NCI-H526 (cell line): ENCODE results near the gene KIAA0232.
A peak's percentile ranks its signal among the peaks of the same experiment; 100 is the strongest.
"Not testable (repeated sequence)": the region's sequence is repeated elsewhere in the genome, so short reads cannot be mapped to it uniquely, and the experiment has no call there.

Source experiments
- DNase-seq, 2 experiments: peaks; one replicate each; lab custom pipeline; 2025; lab: John Stamatoyannopoulos, UW

The KIAA0232 gene

GRCh38 chr4:6756345-6756744 is 26.2 kb upstream of the KIAA0232 start:
- not testable (repeated sequence) for DNase-seq

DNA sequence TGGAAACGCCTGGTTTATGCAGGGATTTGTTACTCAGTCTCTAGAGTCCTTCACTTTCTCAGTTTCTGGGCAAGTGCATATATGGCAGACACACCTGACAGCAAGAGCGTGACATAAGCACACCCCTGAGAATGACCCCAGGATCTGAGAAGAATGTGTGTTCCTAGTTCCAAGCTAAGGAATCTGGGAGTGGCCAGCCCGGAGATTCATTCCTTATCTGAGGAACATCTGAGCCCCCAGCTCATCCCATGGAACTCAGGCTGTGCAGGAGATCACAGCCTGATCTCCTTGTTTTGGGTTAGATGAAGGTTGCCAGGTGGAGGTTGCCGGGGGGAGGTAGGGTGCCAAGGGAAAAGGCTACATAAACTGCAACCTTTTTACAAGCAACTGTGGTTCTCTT is 23.8 kb upstream of the KIAA0232 start:
- no peak for DNase-seq

- no peak for DNase-seq
Observed at GRCh38 chr4:6760865-6761264, 21.7 kb upstream of the KIAA0232 start.

- no peak for DNase-seq
Observed at GRCh38 chr4:6761649-6762615, 20.6 kb upstream of the KIAA0232 start.

DNA sequence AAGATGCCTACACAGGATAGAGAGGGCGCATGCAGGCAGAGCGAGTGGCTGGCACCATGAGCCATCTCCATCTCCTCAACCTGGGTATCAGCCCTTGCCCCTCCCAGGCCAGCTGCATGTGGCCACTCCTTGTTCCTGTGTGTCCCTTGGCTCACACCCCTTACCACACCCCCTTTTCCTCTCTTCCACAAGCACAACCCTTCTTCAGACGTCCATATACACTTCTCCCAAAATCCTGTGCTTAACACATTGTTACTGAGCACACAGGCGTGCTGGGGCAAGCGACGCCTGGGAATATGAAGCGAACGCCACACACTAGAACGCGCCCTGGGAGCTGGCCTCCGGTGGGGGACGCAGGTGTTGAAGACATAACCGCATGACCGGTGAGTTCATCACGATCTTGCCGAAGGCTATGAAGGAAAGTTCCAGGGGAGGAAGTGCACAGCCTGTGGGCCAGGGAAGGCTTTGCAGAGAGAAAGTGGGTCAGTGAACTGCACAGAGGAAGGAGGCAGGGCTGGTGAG is 19.1 kb upstream of the KIAA0232 start:
- peak; percentile 27 to 74 for DNase-seq

- DNase-seq, result no peak
Observed at GRCh38 chr4:6764976-6765620, 17.4 kb upstream of the KIAA0232 start.

DNA sequence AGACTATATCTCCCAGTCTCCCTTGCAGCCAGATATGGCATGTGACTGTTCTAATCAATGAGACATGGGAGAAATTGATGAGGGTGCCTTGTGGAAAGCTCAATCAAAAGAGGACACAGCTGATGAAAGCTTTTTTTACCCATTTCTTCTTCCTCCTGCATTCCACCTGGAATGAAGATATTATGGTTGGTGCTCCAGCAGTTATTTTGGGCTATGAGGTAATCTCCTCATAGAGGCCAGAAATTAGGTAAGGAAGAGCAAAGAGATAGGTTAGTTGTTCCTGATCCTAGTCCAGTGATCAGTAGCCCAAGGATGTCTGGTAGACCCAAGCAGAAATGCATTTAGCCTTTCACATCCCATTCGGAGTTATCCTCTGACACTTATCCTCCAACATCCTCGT is 16.8 kb upstream of the KIAA0232 start:
- DNase-seq, result no peak

- no peak for DNase-seq
Observed at GRCh38 chr4:6767386-6767747, 15.2 kb upstream of the KIAA0232 start.

GRCh38 chr4:6767748-6768538 is 14.6 kb upstream of the KIAA0232 start:
- DNase-seq, result peak in 1 of 2 experiments; percentile 28

DNA sequence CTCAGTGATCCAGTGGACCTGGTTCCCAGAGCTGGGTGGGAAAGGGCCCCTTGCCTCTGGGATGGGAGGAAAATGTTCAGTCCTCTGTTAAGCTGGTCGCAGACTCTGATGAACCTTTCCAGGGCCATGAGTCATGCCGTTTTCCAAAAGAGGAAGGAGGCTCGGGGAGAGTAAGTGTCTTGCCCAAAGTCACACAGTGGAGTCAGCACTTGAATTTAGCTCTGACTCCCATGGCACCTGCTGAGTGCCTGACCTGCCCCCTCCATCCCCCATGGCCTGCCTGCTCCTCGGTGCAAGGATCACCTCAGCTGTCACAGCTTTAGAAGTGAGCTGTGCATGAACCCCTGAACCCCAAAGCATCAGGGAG is 14.0 kb upstream of the KIAA0232 start:
- no peak for DNase-seq

GRCh38 chr4:6769233-6769988 is 13.1 kb upstream of the KIAA0232 start:
- no peak for DNase-seq

DNA sequence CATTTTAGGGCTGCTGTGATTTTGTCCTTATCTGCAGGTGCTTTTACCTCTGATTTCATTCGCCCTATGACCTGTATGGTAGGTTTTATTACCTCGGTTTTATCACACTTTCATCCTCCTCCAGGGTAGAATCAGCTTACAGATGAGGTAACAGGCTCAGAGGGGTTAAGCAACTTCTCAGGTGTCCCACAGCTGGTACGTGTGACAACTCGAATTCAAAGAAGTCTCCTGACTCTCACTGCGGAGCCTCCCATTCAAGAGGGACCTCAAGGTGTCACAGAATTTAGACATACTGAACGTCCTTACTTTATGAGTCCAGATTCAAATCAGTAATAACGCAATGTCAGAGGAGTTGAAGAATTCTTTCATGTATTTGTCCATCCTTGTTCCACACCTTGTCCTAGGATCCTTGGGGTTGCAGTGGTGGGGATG is 12.5 kb upstream of the KIAA0232 start:
- DNase-seq, result no peak

DNA sequence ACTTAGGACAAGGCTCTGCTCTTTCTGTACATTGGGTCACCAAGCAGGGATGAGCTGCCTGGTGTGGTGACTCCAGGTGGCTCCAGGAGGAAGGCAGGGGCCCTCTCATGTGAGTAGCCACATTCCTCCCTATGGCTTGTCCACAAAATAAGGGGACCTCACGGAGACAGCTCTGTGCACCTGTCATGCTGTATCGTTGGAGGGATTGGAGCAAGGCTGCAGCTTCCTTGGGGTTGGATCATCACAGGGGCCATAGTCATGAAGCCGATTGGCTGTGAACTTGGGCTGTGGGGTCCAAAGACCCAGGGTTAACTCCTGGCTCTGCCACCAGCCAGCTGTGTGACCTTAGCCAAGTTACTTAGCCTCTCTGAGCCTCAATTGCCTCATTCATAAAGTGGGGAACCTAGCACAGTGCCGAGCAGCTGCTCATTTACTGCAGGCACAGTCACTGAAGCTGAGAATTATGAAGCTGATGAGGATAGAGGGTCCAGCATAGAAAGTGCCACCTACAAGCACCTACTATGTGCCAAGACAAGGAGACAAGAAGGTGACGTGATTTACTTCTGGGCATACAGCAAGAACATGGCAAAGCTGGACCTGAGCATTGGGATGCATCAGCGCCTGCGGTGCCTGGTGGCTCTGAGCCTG is 11.8 kb upstream of the KIAA0232 start:
- DNase-seq, result no peak

GRCh38 chr4:6771229-6771671 is 11.3 kb upstream of the KIAA0232 start:
- DNase-seq, result no peak

- DNase-seq, result peak in 1 of 2 experiments; percentile 14
Observed at GRCh38 chr4:6772223-6772928, 10.2 kb upstream of the KIAA0232 start.

GRCh38 chr4:6773106-6773505 is 9.4 kb upstream of the KIAA0232 start:
- DNase-seq, result no peak

DNA sequence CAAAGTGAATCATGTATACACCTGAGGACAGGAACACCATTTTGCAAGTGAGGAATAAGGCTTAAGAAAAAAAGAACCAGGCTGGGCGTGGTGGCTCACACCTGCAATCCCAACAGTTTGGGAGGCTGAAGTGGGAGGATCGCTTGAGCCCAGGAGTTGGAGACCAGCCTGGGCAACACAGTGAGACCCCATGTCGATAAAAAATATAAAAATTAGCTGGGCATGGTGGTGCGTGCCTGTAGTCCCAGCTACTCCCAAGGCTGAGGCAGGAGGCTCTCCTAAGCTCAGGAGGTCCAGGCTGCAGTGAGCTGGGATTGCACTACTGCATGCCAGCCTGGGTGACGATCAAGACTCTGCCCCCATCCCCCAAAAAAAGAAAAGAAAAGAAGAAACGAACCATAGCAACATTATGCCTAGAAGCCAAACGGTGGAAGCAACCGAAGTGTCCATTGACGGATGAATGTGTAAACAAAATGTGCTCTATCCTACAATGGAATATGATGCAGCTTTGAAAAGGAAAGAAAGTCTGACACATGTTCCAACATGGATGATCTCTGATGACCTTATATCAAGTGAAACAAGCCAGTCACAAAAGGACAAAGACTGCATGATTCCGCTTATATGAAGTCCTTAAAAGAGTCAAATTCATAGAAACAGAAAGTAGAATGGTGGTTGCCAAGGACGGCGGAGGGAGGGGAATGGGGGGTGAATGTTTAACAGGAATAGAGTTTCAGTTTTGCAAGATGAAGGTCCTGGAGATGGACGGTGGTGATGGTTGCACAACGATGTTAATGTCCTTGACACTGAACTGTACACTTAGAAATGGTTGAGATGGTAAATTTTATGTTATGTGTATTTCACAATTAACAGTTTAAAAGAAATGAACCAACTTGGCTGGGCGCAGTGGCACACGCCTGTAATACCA is 8.6 kb upstream of the KIAA0232 start:
- DNase-seq, result no peak

GRCh38 chr4:6775746-6776145 is 6.8 kb upstream of the KIAA0232 start:
- DNase-seq, result no peak
